OCI-LY3 (cell line): ENCODE results near the gene PHF10.

Experiments used
- CTCF ChIP-seq: fragments of 200-600, 300-600 bp; sonication (generic); IDR thresholded peaks from 2 replicates; pipeline ENCODE4 v1.5.1; 2014; ENCODE audit warnings: antibody characterized with exemption, low read length, low read depth
- EZH2phosphoT487 ChIP-seq: fragments of 200-600 bp; shearing (Covaris generic); IDR thresholded peaks from 2 replicates; pipeline ENCODE4 v1.6.1; 2018; ENCODE audit warnings: antibody characterized with exemption, mixed run types, low read depth

GRCh38 chr6:169700296-169700695 is 24.0 kb downstream of the PHF10 start:
- TF ChIP-seq CTCF (no peak), EZH2phosphoT487 (no peak)
